ENCODE results near the gene WNT10A.

- TF ChIP-seq CTCF (IDR thresholded peaks at IDR 0.05; ENCODE audit: insufficient read depth, low read depth, low read length) (no peak), EZH2 (IDR thresholded peaks at IDR 0.05; ENCODE audit: insufficient read depth, low read length) (no peak)
These were observed 41.2 kb upstream of the WNT10A start for GRCh38 chr2:218839430-218839829.
